SH-SY5Y (cell line): ENCODE data around the gene GTPBP4.

Experiments
- GATA2 ChIP-seq: IDR thresholded peaks from 2 replicates; pipeline ENCODE4 v1.6.1; 2011; ENCODE audit warnings: mild to moderate bottlenecking, low read depth, low read length
- GATA3 ChIP-seq: IDR thresholded peaks from 2 replicates; pipeline ENCODE4 v1.6.1; 2011; ENCODE audit warnings: low read depth, mild to moderate bottlenecking, low read length, moderate library complexity

GRCh38 chr10:1040133-1040532 is 51.9 kb downstream of the GTPBP4 start:
- TF ChIP-seq GATA3: no peak
- no peak for TF ChIP-seq GATA2
